ENCODE results near the gene FMO3.

FMO3 gene

GRCh38 chr1:171159148-171159547 lies 68.4 kb downstream of the FMO3 start:
- no peak for DNase-seq (ENCODE audit: low spot score)

DNA sequence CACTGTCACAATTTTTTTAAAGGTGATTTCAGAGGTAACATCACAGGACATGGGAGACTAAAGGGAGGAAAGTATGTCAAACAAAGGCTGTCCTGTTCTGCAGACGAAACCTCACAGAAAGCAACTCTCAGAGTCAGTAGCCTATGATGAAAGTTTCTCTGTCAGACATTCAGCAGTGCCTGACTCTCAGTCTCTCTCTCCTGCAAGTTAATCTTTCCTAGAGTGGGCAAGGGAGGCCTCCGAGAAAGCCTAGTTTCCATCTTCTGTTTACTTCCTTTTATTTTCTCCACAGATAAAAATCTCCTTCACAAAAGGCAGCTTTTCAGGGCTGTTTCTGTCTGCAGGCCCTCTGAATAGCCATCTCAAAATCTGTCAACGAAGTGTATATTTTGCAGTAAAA lies 69.5 kb downstream of the FMO3 start:
- DNase-seq (ENCODE audit: low spot score) = no peak

DNA sequence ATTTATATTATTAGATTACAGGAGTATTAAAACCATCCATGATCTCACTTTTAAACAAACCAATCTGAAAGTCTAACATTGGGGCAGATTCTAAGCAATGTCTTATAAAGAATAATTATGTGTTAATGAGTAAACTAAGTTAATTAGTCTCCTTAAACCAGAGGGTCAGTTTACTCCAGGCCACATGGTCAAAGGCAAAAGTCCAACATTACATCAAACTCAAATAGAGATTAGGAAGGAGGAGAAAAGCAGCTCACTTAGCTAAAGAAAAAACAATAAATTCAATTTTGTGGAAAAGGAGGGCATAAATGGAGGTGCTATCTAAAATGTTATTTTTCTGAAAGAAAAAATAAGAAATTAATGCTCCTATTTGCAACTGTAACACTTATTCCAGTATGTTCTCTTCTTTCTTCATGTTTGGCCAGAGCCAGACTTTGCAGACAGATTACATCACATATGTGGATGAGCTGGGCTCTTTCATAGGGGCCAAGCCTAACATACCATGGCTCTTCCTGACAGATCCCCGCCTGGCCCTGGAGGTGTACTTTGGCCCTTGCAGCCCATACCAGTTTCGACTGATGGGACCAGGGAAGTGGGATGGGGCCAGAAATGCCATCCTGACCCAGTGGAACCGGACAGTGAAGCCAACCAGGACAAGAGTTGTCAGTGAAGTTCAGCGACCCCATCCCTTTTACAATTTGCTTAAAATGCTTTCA lies 70.1 kb downstream of the FMO3 start:
- no peak for DNase-seq (ENCODE audit: low spot score)

DNA sequence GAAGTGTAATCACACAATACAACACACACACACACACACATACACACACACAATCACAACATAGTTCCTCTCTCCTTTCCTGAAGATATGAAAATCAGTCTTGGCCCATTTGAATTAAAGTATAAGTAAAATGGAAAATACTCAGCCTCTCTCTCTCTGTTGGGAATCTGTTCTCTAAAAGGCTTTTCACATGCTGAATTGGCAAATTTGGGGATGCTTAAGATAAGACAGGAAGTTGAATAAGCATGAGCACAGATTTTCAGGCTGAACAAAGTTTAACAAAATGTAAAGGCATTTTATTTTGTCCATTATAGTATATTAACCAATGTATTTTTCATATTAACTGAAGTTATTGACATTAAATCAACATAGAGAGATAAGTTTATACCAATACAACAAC lies 70.7 kb downstream of the FMO3 start:
- no peak for DNase-seq (ENCODE audit: low spot score)

- no peak for DNase-seq (ENCODE audit: low spot score)
Measured at GRCh38 chr1:171166361-171166760, 75.7 kb downstream of the FMO3 start.

Data from AG20443 (cell line).